Endothelial cell of umbilical vein (primary cell): ENCODE data around the gene EPN1. TPM values are rescaled to one million over a fixed set of nuclear protein-coding genes. Genes with fewer than 3 reads are reported as not detected.

ENCODE experiments used
- BruUV-seq: library from RNA; stranded (reverse); fragments of 400-500 nt; replicated peaks from 2 replicates; lab custom pipeline; 2021; lab: Mats Ljungman, UMichigan
- CTCF ChIA-PET: fragments of 300-600, 350-600 bp; sonication (Branson Sonifier 250); formaldehyde crosslinking; loops from one replicate; lab custom pipeline; 2021; ENCODE audit warnings: antibody characterized with exemption, inconsistent platforms; lab: Charles Lee
- POLR2A ChIA-PET: fragments of 300-600, 350-600 bp; sonication (Branson Sonifier 250); formaldehyde crosslinking; loops from one replicate; lab custom pipeline; 2021; ENCODE audit warnings: antibody characterized with exemption, inconsistent platforms; lab: Charles Lee
- DNase-seq: peaks from one replicate; pipeline ENCODE4 v3.0.0-alpha.2; 2011; ENCODE audit warnings: low read depth, low spot score
- FAIRE-seq: peaks from 2 replicates; lab custom pipeline; 2011; peaks lifted over from hg19 to GRCh38; lab: Jason Lieb, UNC
- H2AFZ ChIP-seq: 2 replicates; pipeline ENCODE4 v1.6.0; 2012; ENCODE audit warnings: low read depth, low read length, control low read depth, inconsistent platforms
- H3K27ac ChIP-seq: 2 replicates; pipeline ENCODE4 v1.5.1; 2011; ENCODE audit warnings: low read depth, mild to moderate bottlenecking, control low read depth, low read length, moderate library complexity; ENCODE audit not compliant: insufficient read depth
- H3K27me3 ChIP-seq, 2 experiments: 2 replicates each; pipeline versions ENCODE4 v1.6.0 to v1.6.1; 2011; ENCODE audit warnings: low read length in 2 of 2, mixed read lengths in 1 of 2; ENCODE audit not compliant: control insufficient read depth in 2 of 2, insufficient read depth in 2 of 2
- H3K36me3 ChIP-seq, 2 experiments: 2 replicates in 1 of 2; 3 replicates in 1 of 2; pipeline ENCODE4 v1.5.1; 2011; ENCODE audit warnings: low read length in 2 of 2, mild to moderate bottlenecking in 1 of 2, moderate library complexity in 1 of 2; ENCODE audit not compliant: control insufficient read depth in 2 of 2, insufficient read depth in 2 of 2; ENCODE audit errors: extremely low read depth in 1 of 2
- H3K4me1 ChIP-seq: 3 replicates; pipeline ENCODE4 v1.5.1; 2011; ENCODE audit warnings: mild to moderate bottlenecking, low read length; ENCODE audit not compliant: control insufficient read depth, insufficient read depth; ENCODE audit errors: extremely low read depth
- H3K4me2 ChIP-seq: 2 replicates; pipeline ENCODE4 v1.6.1; 2011; ENCODE audit warnings: low read length, control low read depth, mixed read lengths; ENCODE audit not compliant: insufficient read depth
- H3K4me3 ChIP-seq, 3 experiments: fragments of 200-600 bp in 1 of 3; sonication (generic), shearing (Covaris generic) in 1 of 3; replicated peaks in 1 of 3; 2 replicates each; pipeline ENCODE4 v1.5.1; 2011 to 2016; ENCODE audit warnings: control low read depth in 3 of 3, low read length in 3 of 3, mild to moderate bottlenecking in 2 of 3, inconsistent platforms in 1 of 3, low read depth in 1 of 3, moderate library complexity in 1 of 3; ENCODE audit not compliant: insufficient read depth in 1 of 3
- H3K79me2 ChIP-seq: 2 replicates; pipeline ENCODE4 v1.6.0; 2012; ENCODE audit warnings: low read length, inconsistent platforms; ENCODE audit not compliant: control insufficient read depth, insufficient read depth
- H3K9ac ChIP-seq: replicated peaks from 2 replicates; pipeline ENCODE3; 2011; ENCODE audit warnings: low read length, control low read depth; ENCODE audit not compliant: insufficient read depth; ENCODE audit errors: extremely low read depth
- H3K9me1 ChIP-seq: replicated peaks from 3 replicates; pipeline ENCODE4 v1.6.0; 2011; ENCODE audit warnings: mild to moderate bottlenecking, low read length; ENCODE audit not compliant: control insufficient read depth, insufficient read depth; ENCODE audit errors: extremely low read depth
- H3K9me3 ChIP-seq: replicated peaks from 2 replicates; pipeline ENCODE4 v1.5.1; 2012; ENCODE audit warnings: low read length, inconsistent platforms; ENCODE audit not compliant: control insufficient read depth, insufficient read depth
- H4K20me1 ChIP-seq: replicated peaks from 2 replicates; pipeline ENCODE3; 2011; ENCODE audit warnings: mild to moderate bottlenecking, low read length; ENCODE audit not compliant: control insufficient read depth, insufficient read depth; ENCODE audit errors: extremely low read depth
- CTCF ChIP-seq, 2 donors: IDR thresholded peaks; 1 replicate in 1 of 2; 2 replicates in 1 of 2; pipeline ENCODE4 v1.5.1; 2011; ENCODE audit warnings: low read length in 2 of 2, mild to moderate bottlenecking in 2 of 2, moderate library complexity in 2 of 2, control low read depth in 1 of 2, inconsistent platforms in 1 of 2, low read depth in 1 of 2; ENCODE audit not compliant: insufficient read depth in 1 of 2; ENCODE audit errors: extremely low read depth in 1 of 2
- EZH2 ChIP-seq: IDR thresholded peaks from 2 replicates; pipeline ENCODE4 v1.6.1; 2012; ENCODE audit warnings: borderline replicate concordance, low read depth, mild to moderate bottlenecking, moderate library complexity, low read length, inconsistent platforms; ENCODE audit not compliant: severe bottlenecking
- FOS ChIP-seq: IDR thresholded peaks from 2 replicates; pipeline ENCODE4 v1.6.1; 2011; ENCODE audit warnings: mild to moderate bottlenecking, low read length, moderate library complexity, borderline replicate concordance; ENCODE audit not compliant: insufficient read depth
- GATA2 ChIP-seq: IDR thresholded peaks from 2 replicates; pipeline ENCODE4 v1.7.0; 2011; ENCODE audit warnings: low read depth, mild to moderate bottlenecking, moderate library complexity, mixed read lengths, low read length; ENCODE audit not compliant: insufficient read length, insufficient read depth
- JUN ChIP-seq: IDR thresholded peaks from 2 replicates; pipeline ENCODE4 v1.6.1; 2011; ENCODE audit warnings: borderline replicate concordance, low read depth; ENCODE audit not compliant: insufficient read length, insufficient read depth
- MYC ChIP-seq: IDR thresholded peaks from one replicate; pipeline ENCODE4 v1.6.1; 2011; ENCODE audit warnings: mild to moderate bottlenecking, low read depth, low read length
- POLR2A ChIP-seq: IDR thresholded peaks from 2 replicates; pipeline ENCODE4 v1.6.1; 2012; ENCODE audit warnings: low read depth, mild to moderate bottlenecking, control low read depth, low read length
- POLR2AphosphoS5 ChIP-seq: IDR thresholded peaks from 2 replicates; pipeline ENCODE4 v1.6.1; 2012; ENCODE audit warnings: low read depth, mild to moderate bottlenecking, control low read depth, low read length, moderate library complexity; ENCODE audit not compliant: insufficient read depth
- dilution Hi-C: fragments of 300-500 bp; cut with MboI; formaldehyde crosslinking; loops from one replicate; pipeline ENCODE4 v1.15.0; 2019; ENCODE audit warnings: low sequenced_read_pairs; ENCODE audit not compliant: extremely low pct_ligation_motif_present
- intact Hi-C: fragments of 100-400 bp; cut with micrococcal nuclease; formaldehyde crosslinking; loops from one replicate; pipeline ENCODE4 v1.10.0; 2022
- polyA plus RNA-seq, 4 experiments: library from polyadenylated mRNA; depleted of rRNA in 3 of 4; stranded (reverse) in 3 of 4; unstranded in 1 of 4; fragments of >200 nt; gene quantifications; 2 replicates each; pipeline versions ENCODE4 v1.2.1 to v1.2.3, GENCODE V29; 2011 to 2012; ENCODE audit warnings: missing spikeins in 1 of 4
- total RNA-seq: library from RNA; stranded (reverse); gene quantifications from 2 replicates; pipeline ENCODE4 v1.2.3, GENCODE V29; 2021
- TF ChIP-seq, protein P1 (sequence below): IDR thresholded peaks from 2 replicates; pipeline ENCODE4 v1.6.1; 2011; ENCODE audit not compliant: insufficient read depth, insufficient read length

Gene EPN1
- total and polyA plus RNA-seq, 2 donors (not counting 3 experiments of a cell fraction or from before 2014, with no cell fraction given) = 87.2 to 138 TPM

DNA sequence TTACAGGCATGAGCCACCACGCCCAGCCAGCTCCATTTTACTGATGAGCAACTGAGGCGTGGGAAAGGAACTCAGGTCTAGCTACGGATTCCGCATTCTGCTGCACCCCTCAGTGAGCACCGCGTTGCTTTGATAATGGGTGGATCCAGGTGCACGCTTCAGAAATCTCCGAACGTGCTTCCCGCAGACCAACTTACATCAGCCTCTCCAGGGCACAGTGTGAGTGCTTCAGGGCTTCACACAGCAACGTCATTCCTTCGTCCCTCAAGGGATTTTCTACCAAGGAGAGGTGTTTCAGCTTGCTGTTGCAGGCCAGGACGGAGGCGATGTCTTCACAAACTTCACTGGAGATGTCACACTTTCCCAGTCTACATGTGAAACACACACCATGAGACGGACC is 41.5 kb downstream of the EPN1 start:
- TF ChIP-seq, protein P1, sequence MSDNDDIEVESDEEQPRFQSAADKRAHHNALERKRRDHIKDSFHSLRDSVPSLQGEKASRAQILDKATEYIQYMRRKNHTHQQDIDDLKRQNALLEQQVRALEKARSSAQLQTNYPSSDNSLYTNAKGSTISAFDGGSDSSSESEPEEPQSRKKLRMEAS = no peak
- TF ChIP-seq JUN (no peak), EZH2 (no peak), POLR2A (no peak)
- H3K9ac ChIP-seq = no peak overlapping the region
- no peaks in the 10 kb centered on the region for H3K4me1 ChIP-seq
- H2AFZ ChIP-seq = no peak overlapping the region
- ChIA-PET POLR2A (no interaction called here), CTCF (no interaction called here)
- no peak overlapping the region for H3K4me2 ChIP-seq
- H3K27ac ChIP-seq = no peak overlapping the region
- H3K36me3 ChIP-seq = no peaks in the 10 kb centered on the region
- H3K79me2 ChIP-seq = no peaks in the 10 kb centered on the region
- H3K4me3 ChIP-seq = no peak overlapping the region
- H3K9me3 ChIP-seq = no peaks in the 10 kb centered on the region
- no peak for FAIRE-seq
- H4K20me1 ChIP-seq = no peaks in the 10 kb centered on the region
- DNase-seq = no peak
- H3K9me1 ChIP-seq = no peaks in the 10 kb centered on the region
- BruUV-seq = no TSS peak
- dilution Hi-C loops = no loop called here
- intact Hi-C loops = no loop called here
- no peaks in the 10 kb centered on the region for H3K27me3 ChIP-seq

DNA sequence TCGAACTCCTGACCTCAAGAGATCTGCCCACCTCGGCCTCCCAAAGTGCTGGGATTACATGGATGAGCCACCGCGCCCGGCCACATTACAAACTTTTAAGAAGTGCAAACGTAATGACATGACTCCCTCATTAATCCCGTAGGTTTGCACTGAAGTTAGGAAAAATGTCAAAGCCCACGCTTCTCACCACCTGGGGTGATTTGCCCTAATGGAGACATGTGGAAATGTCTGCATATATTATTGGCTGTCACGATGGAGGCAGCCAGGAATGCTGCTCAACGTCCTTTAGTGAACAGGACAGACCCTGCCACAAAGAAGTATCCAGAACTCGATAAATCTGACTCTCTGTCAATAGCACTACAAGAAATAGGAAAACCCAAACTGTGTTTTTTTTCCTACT is 42.2 kb downstream of the EPN1 start:
- TF ChIP-seq CTCF (IDR thresholded peaks at IDR 0.05; ENCODE audit: extremely low read depth in 1 of 2, insufficient read depth in 1 of 2, low read depth in 1 of 2, low read length in 2 of 2) = no peak
- no peak for TF ChIP-seq FOS
- no peak for TF ChIP-seq POLR2A
- TF ChIP-seq JUN = no peak
- TF ChIP-seq MYC = no peak
- TF ChIP-seq GATA2 = no peak
- no peak for TF ChIP-seq POLR2AphosphoS5
- TF ChIP-seq, protein P1 = no peak
- dilution Hi-C loops (no loop called here), intact Hi-C loops (no loop called here)
- no peaks in the 10 kb centered on the region for H3K36me3 ChIP-seq
- no peaks in the 10 kb centered on the region for H4K20me1 ChIP-seq
- H3K27ac ChIP-seq = no peak overlapping the region
- no peak for DNase-seq
- no peak for FAIRE-seq
- H2AFZ ChIP-seq = no peak overlapping the region
- no TSS peak for BruUV-seq
- H3K27me3 ChIP-seq = no peaks in the 10 kb centered on the region
- ChIA-PET CTCF (no interaction called here), POLR2A (no interaction called here)
- H3K9me1 ChIP-seq = no peaks in the 10 kb centered on the region
- no peak overlapping the region for H3K4me3 ChIP-seq
- H3K4me2 ChIP-seq = no peak overlapping the region
- H3K4me1 ChIP-seq = no peaks in the 10 kb centered on the region
- H3K79me2 ChIP-seq = no peaks in the 10 kb centered on the region
- no peak overlapping the region for H3K9ac ChIP-seq
- H3K9me3 ChIP-seq = no peaks in the 10 kb centered on the region
